ENCODE results near the gene MEIOSIN. TPM values are rescaled to one million over a fixed set of nuclear protein-coding genes. Genes with fewer than 3 reads are reported as not detected.

Gene MEIOSIN
- total and polyA plus RNA-seq, 2 of the 4 experiments (the other 2 are of a cell fraction), result not detected

- Histone ChIP-seq H2BK120ac (ENCODE audit: low read depth, low read length) (no peak overlapping the region), H3K9ac (ENCODE audit: low read depth, low read length) (no peak overlapping the region), H3K14ac (replicated peaks; ENCODE audit: low read depth, low read length) (no peak overlapping the region), H2BK20ac (ENCODE audit: low read depth, low read length) (no peak overlapping the region), H4K8ac (ENCODE audit: low read depth in 2 of 2, low read length in 2 of 2) (no peak overlapping the region), H4K91ac (ENCODE audit: insufficient read depth, low read depth, low read length) (no peak overlapping the region), H3K4me3 (ENCODE audit: insufficient read depth, low read depth, low read length) (no peak overlapping the region), H4K20me1 (ENCODE audit: insufficient read depth, low read length) (no peaks in the 10 kb centered on the region), H3K9me3 (ENCODE audit: control insufficient read depth, insufficient read depth, low read length) (no peaks in the 10 kb centered on the region), H4K5ac (ENCODE audit: low read depth, low read length) (no peak overlapping the region), H3K79me1 (ENCODE audit: low read depth in 1 of 2, low read length in 2 of 2) (no peaks in the 10 kb centered on the region), H3K23ac (ENCODE audit: low read depth, low read length) (no peak overlapping the region), H2BK15ac (ENCODE audit: low read depth, low read length) (no peak overlapping the region), H2AFZ (replicated peaks; ENCODE audit: low read length, poor library complexity) (no peak overlapping the region), H2AK9ac (replicated peaks; ENCODE audit: low read depth, low read length, poor library complexity) (no peak overlapping the region), H3K18ac (ENCODE audit: low read depth, low read length) (no peak overlapping the region), H3K4me1 (ENCODE audit: control insufficient read depth, insufficient read depth, low read length) (no peaks in the 10 kb centered on the region), H2BK5ac (ENCODE audit: low read depth, low read length, poor library complexity, severe bottlenecking) (no peak overlapping the region), H3K4me2 (ENCODE audit: low read depth, low read length) (no peak overlapping the region), H3K27me3 (ENCODE audit: control insufficient read depth, insufficient read depth, low read length) (peaks cover 22% of the 10 kb centered on the region), H3K9me1 (ENCODE audit: insufficient read depth, low read length) (no peaks in the 10 kb centered on the region), H2AK5ac (ENCODE audit: low read depth, low read length) (no peak overlapping the region), H3K56ac (ENCODE audit: extremely low read depth, insufficient read depth, low read length) (no peak overlapping the region), H3K4ac (ENCODE audit: low read depth, low read length) (no peak overlapping the region), H3K36me3 (ENCODE audit: control insufficient read depth, insufficient read depth, low read length) (no peaks in the 10 kb centered on the region), H3K27ac (ENCODE audit: insufficient read depth, low read length) (no peak overlapping the region)
- no peak for DNase-seq
- CTCF ChIA-PET, result no interaction called here
- intact Hi-C loops (cut with micrococcal nuclease) (no loop called here), dilution Hi-C loops (cut with HindIII; ENCODE audit: low sequenced_read_pairs, unreplicated experiment) (no loop called here), in situ Hi-C loops (cut with MboI; ENCODE audit: low sequenced_read_pairs) (no loop called here)
- no TSS peak for BruUV-seq (replicated peaks)
- TF ChIP-seq USF2 (IDR thresholded peaks at IDR 0.05; ENCODE audit: low read depth, low read length) (no peak), RFX5 (IDR thresholded peaks at IDR 0.05; ENCODE audit: low read depth, low read length) (no peak), MAFK (IDR thresholded peaks at IDR 0.05; ENCODE audit: low read depth, low read length) (no peak), MXI1 (IDR thresholded peaks at IDR 0.05; ENCODE audit: borderline replicate concordance, low read depth, low read length) (no peak), CHD1 (IDR thresholded peaks at IDR 0.05; ENCODE audit: low read depth, low read length) (no peak), FOS (IDR thresholded peaks at IDR 0.05; ENCODE audit: low read depth, low read length) (no peak), CEBPB (IDR thresholded peaks at IDR 0.05; ENCODE audit: low read depth, low read length) (no peak), NFE2L2 (IDR thresholded peaks at IDR 0.05; ENCODE audit: low read depth, low read length) (no peak), BHLHE40 (IDR thresholded peaks at IDR 0.05; ENCODE audit: low read depth, low read length) (no peak), CTCF (conservative IDR thresholded peaks at IDR 0.05; ENCODE audit: low read depth, low read length) (no peak), RAD21 (IDR thresholded peaks at IDR 0.05; ENCODE audit: low read length) (no peak), POLR2A (IDR thresholded peaks at IDR 0.05; ENCODE audit: low read depth, low read length) (no peak), RCOR1 (IDR thresholded peaks at IDR 0.05; ENCODE audit: insufficient replicate concordance, low read length) (no peak), SMC3 (IDR thresholded peaks at IDR 0.05; ENCODE audit: low read depth, low read length) (no peak), MAZ (IDR thresholded peaks at IDR 0.05; ENCODE audit: borderline replicate concordance, low read depth, low read length) (no peak), ELK1 (IDR thresholded peaks at IDR 0.05; ENCODE audit: borderline replicate concordance, low read depth, low read length) (no peak)
- WGBS, 2 experiments (ENCODE audit: extremely low coverage in 2 of 2, insufficient read length in 1 of 2), result 65% methylated on average over 4 of the region's 5 CpGs; no CpG with 5 or more reads in 1 of the 2 experiments
- ATAC-seq (ENCODE audit: low read depth), result no peak
- POLR2A ChIA-PET (ENCODE audit: unreplicated experiment), result no interaction called here
These were observed 13.6 kb downstream of the MEIOSIN start for GRCh38 chr19:45746866-45747265.
